ACHN (cell line): ENCODE measurements around the gene TMPRSS13.
A peak's percentile ranks its signal among the peaks of the same experiment; 100 is the strongest.

ENCODE experiments used
- DNase-seq: peaks from one replicate; pipeline ENCODE4 v3.0.0-alpha.2; 2015
- in situ Hi-C: cut with HindIII; loops from 2 replicates; pipeline ENCODE4 v1.10.0; 2017; ENCODE audit warnings: low sequenced_read_pairs, low pct_ligation_motif_present, low pct_unique_long_range_greater_than_20kb

The TMPRSS13 gene

DNA sequence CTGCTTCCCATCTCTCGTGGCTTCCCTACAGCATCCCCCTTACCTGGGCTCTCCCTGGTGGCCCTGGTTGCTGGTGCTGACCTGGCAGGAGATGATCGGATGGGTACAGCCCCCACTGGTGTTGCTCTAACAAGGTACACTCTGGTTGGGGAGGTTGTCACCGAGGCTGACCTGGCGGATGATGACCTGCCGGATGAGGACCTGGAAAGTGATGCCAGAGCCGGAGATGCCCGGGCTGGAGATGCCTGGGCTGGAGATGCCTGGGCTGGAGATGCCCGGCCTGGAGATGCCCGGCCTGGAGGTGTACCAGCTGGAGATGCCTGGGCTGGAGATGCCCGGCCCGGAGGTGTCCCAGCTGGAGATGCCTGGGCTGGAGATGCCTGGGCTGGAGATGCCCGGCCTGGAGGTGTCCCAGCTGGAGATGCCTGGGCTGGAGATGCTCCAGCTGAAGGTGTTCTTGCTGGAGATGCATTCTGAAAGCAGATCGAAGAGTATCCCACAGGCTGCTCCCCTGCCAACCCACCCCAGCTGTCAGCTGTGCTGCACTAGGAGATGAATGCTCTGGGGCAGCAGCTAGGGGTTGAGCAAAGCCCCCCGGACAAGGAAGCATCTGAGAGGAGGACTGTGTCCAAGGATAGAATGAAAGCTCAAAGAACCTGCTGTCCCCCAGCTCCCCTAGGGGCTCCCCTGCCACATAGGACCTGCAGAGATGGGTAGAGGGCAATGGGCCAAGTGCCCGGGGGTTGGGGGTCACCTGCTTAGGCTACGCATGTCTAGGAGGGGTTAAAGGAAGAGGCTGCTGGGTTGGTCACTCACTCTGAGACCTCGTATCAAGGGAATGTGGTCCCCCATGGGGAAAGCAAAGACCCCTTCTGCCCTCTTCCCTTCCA, 10.6 kb downstream of the TMPRSS13 start:
- in situ Hi-C loops: no loop called here
- DNase-seq: no peak

DNA sequence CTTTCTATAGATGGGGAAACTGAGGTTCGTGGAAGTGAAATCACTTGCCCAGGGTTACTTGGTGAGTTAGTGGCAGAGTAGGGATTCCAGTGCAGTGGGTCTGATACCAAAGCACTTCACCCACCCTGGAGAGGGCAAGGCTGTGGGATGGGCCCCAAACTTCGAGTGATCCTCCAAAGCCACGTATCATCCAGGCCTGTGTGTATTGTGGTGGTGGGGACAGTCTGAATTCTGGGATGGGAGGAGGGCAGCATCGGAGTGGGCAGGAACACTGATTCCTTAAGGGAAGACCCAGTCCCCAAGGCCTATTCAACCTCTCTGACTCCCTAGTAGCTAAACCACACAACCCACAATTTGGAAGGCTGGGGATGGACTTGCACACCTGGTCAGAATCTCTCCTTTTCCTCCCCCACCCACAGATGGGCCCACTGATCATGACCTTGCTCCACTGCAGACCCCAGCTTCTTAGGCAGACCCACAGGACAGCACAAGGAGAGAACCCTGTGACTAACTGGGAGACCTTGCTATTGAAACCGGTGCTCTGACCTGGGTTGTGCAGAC, 11.5 kb downstream of the TMPRSS13 start:
- no peak for DNase-seq
- in situ Hi-C loops: no loop called here

DNA sequence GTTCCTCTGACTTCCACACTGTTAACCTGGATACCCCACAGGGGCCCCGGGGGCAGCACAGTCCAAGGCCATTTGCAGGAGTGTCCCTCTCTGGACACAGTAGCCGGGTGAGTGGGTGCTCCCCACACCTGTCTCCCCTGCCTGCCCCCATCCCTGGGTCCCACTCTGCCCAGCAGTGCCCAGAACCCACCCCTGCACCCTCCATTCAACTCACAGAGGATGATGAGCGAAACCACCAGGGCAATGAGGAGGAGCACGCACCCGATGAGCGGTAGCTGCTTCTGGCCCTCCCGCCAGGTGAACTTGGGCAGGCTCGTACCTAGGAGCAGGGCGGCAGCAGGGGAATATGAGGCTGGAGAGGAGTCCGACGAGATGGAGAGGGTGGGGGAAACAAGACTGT, 12.2 kb downstream of the TMPRSS13 start:
- in situ Hi-C loops: no loop called here

DNA sequence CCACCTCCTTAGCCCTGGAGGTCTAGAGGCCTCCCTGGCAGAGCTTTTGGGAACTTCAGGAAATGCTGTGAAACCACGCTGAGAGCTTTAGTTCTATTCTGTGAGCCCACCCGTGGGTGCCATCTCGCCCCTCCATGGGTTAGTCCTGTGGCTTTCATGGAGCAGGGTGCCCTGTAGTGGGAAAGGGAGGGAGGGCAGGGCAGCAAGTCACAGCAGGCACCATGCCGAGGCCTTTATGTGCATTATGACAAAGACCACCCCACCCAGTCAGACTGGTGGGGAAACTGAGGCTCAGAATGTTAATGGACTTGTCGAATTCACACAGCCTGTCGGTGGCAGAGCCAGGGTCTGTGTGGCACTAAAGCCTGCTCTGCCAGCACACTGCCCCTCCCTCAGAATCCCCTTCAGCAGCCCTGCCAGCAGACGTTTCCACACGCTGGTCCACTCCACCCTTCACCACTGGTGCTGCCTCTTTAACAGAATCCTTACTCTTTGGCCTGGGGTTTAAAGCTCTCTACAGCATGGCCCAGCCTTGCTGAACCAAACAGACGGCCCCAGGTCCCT, 13.4 kb downstream of the TMPRSS13 start:
- in situ Hi-C loops: no loop called here
- DNase-seq: no peak

More for the DNA sequence above, 12.2 kb downstream of the TMPRSS13 start:
- no peak for DNase-seq

DNA sequence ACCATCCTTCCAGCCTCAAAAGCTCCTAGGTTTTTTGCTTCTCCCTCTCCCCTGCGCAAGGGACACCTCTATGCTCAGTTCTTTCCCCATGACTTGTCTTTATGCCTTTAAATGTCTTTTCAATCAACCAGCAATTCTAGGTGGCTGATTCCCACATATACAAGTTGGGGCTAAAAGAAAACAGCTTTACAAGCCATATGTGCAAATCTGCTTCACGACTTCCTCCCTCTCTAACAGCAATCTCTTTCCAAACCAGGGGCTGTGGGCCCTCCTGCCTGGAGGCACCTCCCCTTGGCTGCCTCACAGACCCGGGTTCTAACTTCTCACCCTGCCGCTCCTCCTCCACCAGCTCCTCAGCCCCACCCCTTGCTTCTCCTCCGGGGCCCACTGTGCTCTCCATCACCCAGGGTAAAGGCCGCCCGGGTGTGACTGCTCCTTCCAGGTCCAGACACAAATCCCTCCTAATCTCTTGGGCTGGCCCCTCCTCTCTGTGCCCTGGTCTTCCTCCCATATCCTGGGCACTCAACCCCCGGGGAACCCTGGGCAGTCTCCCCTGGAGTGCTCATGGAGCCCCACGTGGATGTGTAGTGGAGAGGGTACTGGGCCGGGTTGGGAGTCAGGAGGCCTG, 14.1 kb downstream of the TMPRSS13 start:
- in situ Hi-C loops: no loop called here
- DNase-seq: no peak

DNA sequence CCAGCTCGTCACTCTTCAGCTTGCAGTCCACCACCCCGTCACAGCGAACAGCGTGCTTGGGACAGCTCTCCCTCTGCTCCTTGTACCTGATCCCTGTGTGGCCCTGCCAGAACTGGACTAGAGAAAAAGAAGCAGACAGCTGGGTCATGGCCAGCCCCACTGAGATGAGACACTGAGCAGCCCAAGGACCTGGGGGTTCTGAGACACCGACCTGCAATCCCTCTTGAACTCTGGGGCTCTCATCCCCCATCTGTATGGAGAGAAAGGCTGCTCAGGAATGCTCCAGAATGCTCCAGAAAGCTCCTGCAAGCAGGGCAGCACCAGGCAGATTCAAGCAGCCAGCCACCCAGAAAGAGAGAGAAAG, 14.8 kb downstream of the TMPRSS13 start:
- in situ Hi-C loops: no loop called here
- DNase-seq: no peak

DNA sequence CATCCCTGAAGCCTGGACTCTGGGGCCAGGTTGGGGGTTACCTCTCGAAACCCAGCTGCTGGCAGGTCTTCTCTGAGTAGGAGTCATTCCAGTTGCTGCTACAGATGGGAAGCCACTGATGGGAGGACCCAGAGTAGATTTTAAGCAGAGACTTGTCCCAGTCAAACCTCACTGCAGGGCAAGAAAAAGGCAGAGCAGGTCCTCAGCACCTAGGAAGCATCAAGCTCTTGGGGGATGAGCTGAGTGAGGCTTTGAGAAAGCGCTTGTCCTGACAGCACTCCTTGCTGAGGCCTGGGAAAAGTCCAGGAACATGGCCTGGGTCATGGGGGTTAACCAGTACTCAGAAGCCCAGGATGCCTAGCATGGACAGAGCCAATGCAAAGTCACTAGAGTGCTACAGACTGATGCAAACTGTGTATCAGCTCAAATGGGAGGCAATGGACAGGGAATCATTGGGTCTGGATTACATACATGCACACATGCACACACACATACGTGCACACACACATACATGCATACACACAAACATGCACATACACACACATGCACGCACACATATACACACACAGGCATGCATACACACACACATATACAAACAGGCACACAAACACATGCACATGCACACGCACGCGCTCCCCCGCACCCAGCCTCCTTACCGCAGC, 15.3 kb downstream of the TMPRSS13 start:
- no peak for DNase-seq
- in situ Hi-C loops: no loop called here

DNA sequence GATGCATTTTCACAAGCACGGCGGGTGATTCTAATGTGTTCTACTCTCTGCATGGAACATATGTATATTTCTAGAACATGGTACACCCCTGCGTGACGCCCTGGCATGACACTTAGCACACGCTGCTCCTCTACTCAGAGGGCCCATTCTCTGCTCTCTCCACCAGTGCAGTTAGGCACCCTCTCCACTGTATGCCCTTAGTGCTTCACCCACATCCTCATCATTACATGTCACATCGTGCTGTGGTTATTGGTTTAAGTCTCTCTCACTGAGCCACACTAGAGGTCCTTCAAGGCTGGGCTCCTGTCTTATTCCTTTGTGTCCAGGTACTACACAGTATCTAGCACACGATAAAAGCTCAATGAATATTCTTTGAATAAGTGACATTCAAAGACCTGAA, 16.7 kb downstream of the TMPRSS13 start:
- DNase-seq: no peak
- in situ Hi-C loops: no loop called here

DNA sequence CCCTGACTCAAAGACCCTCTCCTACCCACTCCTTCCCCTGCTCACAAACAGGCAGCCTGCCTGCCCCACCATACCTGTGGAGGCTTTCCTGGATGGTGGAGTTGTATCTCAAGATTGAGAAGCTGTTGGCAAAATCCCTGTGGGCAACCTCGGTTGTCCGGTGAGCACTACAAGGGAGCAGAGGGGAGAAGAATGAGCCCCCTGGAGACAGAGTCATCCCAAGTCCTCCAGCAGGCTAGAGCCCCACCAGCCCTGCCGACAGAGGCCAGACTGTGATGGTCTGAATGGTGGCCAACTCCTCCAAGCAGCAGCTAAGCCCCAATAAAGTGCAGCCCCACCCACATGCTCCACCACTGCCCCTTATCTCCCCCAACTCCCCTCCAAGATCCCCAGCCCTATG, 17.5 kb downstream of the TMPRSS13 start:
- in situ Hi-C loops: no loop called here
- no peak for DNase-seq

DNA sequence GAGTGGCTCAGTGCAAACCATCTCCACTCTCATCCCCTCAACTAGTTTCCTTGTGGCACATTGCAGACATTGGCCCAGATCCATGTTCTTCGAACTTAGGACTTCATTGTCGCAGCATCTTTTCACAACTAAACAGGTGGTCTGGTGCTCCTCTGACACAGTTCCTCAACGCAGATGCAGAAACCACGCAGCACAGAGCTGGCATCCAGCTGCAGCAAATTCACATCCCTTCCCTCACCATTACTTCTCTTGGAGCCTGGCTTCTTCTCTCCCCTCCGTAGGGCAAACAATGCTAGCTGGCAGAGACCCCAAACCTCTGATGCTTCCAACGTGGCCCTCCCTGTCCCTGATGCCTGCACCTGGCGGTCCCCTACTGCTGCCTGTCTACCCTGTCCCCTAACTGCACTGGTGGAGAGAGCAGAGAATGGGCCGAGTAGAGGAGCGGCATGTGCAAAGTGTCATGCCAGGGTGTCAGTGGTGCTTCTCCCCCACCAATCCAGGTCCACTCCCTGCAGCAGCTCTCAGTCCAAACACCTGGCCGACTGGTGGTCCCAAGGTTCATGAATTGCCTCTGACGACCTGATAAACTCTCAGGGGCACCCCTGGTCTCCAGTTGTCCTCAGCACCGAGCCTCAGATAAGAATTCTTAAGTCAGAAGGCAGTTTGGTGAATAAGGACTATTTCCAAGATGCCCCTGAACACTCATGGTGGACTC, 18.1 kb downstream of the TMPRSS13 start:
- DNase-seq: no peak
- in situ Hi-C loops: no loop called here

DNA sequence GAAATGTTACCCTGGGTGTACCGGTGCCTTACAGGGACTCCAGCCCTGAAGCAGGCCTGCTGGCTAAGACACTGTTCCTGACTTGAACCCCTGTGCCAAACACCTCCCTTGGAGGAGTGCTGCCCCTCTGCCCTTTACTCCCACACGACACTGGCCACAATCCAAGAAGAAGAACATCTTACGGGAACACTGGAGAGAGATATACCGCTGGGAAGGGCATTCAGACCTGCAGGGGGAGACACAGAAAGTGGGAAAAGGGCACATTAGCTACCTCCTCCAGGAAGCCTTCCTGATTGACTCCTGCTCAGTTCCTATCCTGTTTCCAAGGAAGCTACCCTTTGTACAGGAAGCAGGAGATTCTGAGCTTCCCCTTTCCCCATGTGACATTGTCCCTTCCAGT, 18.7 kb downstream of the TMPRSS13 start:
- in situ Hi-C loops: no loop called here
- DNase-seq: no peak

DNA sequence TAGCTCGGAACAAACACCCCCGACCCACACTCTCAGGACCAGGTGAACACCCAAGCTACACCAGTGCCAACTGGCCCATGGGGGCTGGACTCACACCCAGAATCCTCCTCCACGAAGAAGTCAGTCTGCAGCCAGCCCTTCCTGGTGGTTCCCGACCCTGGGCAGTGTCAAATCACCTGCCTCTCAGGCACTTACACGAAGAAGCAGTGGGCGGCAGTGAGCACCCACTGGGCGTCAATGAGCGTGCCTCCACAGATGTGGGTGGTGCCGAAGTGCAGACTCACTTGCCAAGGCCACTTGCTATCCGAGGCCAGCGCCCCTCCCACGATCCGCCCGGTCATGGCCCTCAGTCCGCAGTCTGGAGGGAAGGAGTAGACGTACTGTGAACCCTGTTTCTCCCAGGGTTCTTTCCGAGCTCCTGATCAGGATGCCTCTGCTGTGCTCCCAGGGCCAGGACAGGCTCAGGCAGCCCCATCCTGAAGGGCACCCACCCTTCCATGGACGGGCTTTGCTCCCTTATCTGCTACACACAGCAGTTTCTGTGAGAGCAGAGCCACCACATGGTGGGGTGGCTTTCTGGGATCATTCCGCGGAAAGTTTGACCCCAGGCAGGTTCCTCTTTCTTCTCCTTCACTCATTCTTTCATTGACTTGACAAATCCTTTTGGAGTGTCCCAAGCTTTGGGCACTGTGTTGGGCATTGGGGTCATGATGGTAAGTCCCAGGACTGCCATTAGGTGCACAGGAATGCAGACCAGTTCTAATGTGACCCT, 19.4 kb downstream of the TMPRSS13 start:
- in situ Hi-C loops: no loop called here
- no peak for DNase-seq

DNA sequence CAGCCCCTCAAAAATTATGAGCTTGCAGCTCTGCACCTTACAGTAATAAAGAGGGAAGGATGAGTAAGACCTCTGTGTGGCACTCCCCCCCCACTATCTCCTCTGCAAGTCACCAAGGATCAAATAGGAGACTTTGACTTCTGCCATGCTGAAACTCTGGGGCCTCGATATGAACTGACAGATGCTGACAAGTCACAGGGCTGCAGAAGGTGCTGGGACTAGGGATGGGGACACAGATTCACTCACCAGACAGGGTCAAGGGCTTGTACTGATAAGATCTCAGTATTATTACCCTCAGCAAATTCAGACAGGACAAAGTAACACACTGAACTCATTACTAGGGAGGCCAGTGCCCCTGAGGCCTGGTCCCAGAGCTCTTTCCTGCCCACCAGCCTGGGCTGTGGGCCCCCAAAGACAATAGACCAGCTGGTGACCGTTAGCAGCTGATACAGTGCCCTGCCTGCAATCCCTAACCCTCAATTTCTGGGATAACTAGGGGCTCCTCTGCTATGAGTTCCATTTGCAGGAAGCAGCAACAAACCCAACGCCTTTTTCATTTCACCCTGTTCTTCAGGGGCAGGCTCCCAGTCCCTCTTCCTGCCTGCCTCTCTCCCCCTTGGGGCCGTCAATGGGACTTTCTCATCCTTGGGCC, 20.1 kb downstream of the TMPRSS13 start:
- in situ Hi-C loops: no loop called here
- DNase-seq: no peak

DNA sequence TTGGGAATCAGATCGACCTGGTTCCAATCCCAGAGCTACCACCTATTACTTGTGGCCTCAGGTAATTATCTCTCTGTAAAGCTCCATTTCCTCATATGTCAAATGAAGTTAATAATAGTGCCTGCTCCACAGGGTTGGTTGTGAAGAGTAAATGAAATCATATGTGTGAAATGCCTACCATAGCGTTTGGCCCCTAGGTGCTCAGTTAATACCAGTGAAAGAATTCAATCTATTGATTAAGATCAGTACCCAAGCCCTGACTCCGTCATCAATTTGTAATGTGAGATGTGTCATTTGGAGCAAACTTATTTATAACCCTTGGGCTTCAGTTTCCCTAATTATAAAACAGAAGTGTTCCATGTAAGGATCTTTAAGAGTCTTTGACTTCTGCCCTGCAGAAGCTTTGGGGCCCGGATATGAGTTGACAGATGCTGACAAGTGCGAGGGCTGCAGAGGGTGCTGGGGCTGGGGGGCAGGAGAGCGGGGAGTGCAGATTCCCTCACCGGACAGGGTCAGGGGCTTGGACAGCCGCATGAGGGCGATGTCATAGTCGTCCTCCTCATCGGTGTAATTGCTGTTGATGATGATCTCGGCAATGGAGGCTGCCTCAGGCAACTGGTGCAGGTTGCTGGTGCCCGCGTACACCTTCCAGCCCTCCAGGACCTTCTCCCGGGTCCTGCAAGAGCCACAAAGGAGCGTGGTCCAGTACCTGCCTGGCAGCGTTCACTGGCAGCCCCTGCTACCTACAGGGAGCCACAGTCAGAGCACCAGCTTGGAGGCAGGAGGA, 20.9 kb downstream of the TMPRSS13 start:
- in situ Hi-C loops: no loop called here
- DNase-seq: no peak

DNA sequence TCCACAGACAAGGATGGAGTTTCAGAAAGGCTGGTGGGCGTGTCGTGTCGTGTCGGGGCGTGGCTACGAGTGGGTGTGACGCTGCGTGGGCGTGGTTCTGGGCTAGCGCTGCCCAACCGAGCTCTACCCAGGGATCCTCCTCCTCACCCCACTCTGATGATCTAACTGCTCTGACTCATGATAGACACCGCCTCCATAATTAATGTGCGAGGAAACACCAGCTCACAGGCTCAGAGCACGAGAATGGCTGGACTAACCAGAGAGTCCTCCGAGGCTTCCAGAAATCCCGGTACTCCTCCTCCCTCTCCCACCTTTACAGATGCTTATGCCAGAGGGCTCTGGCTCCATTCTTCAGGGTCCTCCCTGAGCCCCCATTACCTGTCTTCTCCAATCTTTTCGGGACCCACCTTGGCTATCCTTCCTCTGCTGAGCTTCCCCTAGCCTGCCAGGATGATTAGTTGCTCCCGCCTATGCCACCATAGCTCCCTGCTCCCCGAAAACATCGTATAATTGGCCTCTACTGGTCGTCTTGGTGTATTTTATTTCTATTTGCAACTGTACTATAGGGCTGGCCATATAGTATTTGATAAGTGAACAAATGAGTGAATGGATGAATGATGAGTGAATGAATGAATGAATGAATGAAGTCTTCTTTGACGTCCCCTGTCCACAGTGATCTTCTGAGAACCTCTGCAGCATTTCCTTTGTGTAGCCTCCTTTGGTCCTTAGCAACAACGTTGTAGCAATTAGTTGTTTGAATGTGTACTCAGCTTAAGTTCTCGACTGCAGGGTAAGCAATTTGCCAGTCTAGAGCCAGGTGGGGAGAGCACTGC, 21.7 kb downstream of the TMPRSS13 start:
- in situ Hi-C loops: no loop called here
- DNase-seq: peak; percentile 95

DNA sequence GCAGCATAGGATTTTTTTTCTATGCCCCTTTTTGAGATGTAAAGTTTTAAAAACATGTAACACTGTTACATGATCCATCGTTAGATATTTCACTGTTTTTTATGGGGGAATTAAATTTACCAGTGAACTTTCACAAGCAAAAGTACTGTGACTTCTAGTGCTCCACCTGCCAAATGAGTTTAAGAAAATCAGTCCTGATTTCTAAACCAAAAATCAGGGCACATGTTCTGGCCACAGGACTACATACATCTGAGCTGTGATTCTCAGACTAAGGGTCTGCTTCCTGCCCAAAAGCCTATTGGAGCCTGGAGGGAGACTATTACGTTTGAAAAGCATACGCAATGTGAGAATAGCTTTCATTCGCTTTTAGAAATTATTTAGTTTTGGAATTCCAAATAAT, 22.5 kb downstream of the TMPRSS13 start:
- in situ Hi-C loops: no loop called here

More for the DNA sequence above, 22.5 kb downstream of the TMPRSS13 start:
- no peak for DNase-seq
